ENCODE results near the gene HCFC1R1. TPM values are rescaled to one million over a fixed set of nuclear protein-coding genes. Genes with fewer than 3 reads are reported as not detected.

Gene HCFC1R1
- total and polyA plus RNA-seq, 2 of the 8 experiments (the other 6 are each of a cell fraction or from before 2014, with no cell fraction given): 72.7 to 138 TPM

DNA sequence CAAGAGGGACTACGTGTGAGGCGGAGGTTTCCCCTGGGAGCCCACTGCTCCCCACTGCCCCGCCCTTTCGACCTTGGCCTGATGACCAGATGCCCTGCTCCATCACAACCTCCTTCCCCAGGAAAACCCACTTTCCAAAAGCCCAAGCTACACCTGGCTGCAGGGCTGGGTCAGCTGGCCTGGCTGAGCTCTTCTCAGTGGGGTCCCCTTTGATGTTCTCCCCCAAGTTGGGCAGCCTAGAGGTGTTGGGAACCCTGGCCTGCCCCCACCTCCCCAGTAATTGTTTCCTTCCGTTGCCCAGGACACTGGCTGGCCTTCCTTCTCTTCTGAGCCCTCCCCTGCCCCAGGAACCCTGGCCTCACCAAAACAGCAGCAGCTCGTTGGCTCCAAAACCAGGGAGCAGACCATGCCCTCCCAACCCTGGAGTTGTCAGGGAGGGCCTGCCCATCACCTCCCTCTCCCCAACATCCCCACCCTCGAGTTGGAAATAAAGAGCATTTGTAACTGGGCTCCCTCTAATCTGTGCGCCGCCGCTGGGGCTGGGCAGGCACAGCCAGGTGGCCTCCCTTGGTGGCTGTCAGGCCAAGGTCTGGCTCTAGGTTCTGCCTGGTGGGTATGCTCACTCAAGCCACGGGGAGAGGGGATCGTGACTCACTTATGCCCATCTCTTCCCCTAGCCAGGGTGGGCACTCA lies 9.6 kb downstream of the HCFC1R1 start (continued):
- TF ChIP-seq POLR2AphosphoS5 (IDR thresholded peaks at IDR 0.05; ENCODE audit: low read depth, low read length) (peak; percentile 72; the same call in 1 of the 2 replicates), TCF12 (IDR thresholded peaks at IDR 0.05; ENCODE audit: low read depth, low read length) (no peak), EZH2 (IDR thresholded peaks at IDR 0.05; ENCODE audit: low read depth, low read length, severe bottlenecking) (no peak), CBX5 (IDR thresholded peaks at IDR 0.05; ENCODE audit: low read depth, low read length) (no peak), SUZ12 (IDR thresholded peaks at IDR 0.05; ENCODE audit: low read length) (no peak), BACH1 (IDR thresholded peaks at IDR 0.05; ENCODE audit: low read length) (no peak), CHD2 (IDR thresholded peaks at IDR 0.05; ENCODE audit: low read length) (no peak), TAF7 (optimal IDR thresholded peaks at IDR 0.05; ENCODE audit: borderline replicate concordance, low read depth, low read length) (no peak), CHD1 (IDR thresholded peaks at IDR 0.05; ENCODE audit: low read depth, low read length) (no peak), SP2 (IDR thresholded peaks at IDR 0.05; ENCODE audit: low read length) (no peak), KDM4A (IDR thresholded peaks at IDR 0.05; ENCODE audit: low read depth, low read length, severe bottlenecking) (no peak)
- TF ChIP-seq, protein P1, sequence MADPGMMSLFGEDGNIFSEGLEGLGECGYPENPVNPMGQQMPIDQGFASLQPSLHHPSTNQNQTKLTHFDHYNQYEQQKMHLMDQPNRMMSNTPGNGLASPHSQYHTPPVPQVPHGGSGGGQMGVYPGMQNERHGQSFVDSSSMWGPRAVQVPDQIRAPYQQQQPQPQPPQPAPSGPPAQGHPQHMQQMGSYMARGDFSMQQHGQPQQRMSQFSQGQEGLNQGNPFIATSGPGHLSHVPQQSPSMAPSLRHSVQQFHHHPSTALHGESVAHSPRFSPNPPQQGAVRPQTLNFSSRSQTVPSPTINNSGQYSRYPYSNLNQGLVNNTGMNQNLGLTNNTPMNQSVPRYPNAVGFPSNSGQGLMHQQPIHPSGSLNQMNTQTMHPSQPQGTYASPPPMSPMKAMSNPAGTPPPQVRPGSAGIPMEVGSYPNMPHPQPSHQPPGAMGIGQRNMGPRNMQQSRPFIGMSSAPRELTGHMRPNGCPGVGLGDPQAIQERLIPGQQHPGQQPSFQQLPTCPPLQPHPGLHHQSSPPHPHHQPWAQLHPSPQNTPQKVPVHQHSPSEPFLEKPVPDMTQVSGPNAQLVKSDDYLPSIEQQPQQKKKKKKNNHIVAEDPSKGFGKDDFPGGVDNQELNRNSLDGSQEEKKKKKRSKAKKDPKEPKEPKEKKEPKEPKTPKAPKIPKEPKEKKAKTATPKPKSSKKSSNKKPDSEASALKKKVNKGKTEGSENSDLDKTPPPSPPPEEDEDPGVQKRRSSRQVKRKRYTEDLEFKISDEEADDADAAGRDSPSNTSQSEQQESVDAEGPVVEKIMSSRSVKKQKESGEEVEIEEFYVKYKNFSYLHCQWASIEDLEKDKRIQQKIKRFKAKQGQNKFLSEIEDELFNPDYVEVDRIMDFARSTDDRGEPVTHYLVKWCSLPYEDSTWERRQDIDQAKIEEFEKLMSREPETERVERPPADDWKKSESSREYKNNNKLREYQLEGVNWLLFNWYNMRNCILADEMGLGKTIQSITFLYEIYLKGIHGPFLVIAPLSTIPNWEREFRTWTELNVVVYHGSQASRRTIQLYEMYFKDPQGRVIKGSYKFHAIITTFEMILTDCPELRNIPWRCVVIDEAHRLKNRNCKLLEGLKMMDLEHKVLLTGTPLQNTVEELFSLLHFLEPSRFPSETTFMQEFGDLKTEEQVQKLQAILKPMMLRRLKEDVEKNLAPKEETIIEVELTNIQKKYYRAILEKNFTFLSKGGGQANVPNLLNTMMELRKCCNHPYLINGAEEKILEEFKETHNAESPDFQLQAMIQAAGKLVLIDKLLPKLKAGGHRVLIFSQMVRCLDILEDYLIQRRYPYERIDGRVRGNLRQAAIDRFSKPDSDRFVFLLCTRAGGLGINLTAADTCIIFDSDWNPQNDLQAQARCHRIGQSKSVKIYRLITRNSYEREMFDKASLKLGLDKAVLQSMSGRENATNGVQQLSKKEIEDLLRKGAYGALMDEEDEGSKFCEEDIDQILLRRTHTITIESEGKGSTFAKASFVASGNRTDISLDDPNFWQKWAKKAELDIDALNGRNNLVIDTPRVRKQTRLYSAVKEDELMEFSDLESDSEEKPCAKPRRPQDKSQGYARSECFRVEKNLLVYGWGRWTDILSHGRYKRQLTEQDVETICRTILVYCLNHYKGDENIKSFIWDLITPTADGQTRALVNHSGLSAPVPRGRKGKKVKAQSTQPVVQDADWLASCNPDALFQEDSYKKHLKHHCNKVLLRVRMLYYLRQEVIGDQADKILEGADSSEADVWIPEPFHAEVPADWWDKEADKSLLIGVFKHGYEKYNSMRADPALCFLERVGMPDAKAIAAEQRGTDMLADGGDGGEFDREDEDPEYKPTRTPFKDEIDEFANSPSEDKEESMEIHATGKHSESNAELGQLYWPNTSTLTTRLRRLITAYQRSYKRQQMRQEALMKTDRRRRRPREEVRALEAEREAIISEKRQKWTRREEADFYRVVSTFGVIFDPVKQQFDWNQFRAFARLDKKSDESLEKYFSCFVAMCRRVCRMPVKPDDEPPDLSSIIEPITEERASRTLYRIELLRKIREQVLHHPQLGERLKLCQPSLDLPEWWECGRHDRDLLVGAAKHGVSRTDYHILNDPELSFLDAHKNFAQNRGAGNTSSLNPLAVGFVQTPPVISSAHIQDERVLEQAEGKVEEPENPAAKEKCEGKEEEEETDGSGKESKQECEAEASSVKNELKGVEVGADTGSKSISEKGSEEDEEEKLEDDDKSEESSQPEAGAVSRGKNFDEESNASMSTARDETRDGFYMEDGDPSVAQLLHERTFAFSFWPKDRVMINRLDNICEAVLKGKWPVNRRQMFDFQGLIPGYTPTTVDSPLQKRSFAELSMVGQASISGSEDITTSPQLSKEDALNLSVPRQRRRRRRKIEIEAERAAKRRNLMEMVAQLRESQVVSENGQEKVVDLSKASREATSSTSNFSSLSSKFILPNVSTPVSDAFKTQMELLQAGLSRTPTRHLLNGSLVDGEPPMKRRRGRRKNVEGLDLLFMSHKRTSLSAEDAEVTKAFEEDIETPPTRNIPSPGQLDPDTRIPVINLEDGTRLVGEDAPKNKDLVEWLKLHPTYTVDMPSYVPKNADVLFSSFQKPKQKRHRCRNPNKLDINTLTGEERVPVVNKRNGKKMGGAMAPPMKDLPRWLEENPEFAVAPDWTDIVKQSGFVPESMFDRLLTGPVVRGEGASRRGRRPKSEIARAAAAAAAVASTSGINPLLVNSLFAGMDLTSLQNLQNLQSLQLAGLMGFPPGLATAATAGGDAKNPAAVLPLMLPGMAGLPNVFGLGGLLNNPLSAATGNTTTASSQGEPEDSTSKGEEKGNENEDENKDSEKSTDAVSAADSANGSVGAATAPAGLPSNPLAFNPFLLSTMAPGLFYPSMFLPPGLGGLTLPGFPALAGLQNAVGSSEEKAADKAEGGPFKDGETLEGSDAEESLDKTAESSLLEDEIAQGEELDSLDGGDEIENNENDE (IDR thresholded peaks at IDR 0.05; ENCODE audit: insufficient replicate concordance, low read length): no peak

Data from H1 (cell line).